WTC11 (cell line): ENCODE data around the gene ZFAND3. TPM values are rescaled to one million over a fixed set of nuclear protein-coding genes. Genes with fewer than 3 reads are reported as not detected.

Experiments
- ATAC-seq: fragments of 200-7000 bp; cut with Tn5 transposase; 2 replicates; pipeline ENCODE4 v1.10.0; 2021; ENCODE audit warnings: mild to moderate bottlenecking, moderate library complexity
- CTCF ChIA-PET: fragments of 300-600 bp; sonication (Branson Sonifier 250); formaldehyde crosslinking; loops from one replicate; lab custom pipeline; 2021; ENCODE audit warnings: antibody characterized with exemption; lab: Charles Lee
- POLR2A ChIA-PET: fragments of 350-600 bp; sonication (Branson Sonifier 250); formaldehyde crosslinking; loops from one replicate; lab custom pipeline; 2021; ENCODE audit warnings: antibody characterized with exemption; lab: Charles Lee
- DNase-seq: peaks from one replicate; pipeline ENCODE4 v3.0.0; 2021; ENCODE audit warnings: low spot score
- H3K27ac Mint-ChIP-seq: 2 replicates; pipeline ENCODE4 v1.8.0; 2021; ENCODE audit warnings: mixed read lengths
- H3K27me3 Mint-ChIP-seq: 2 replicates; pipeline ENCODE4 v1.8.0; 2021; ENCODE audit warnings: low read depth, mild to moderate bottlenecking, moderate library complexity, mixed read lengths
- H3K36me3 Mint-ChIP-seq: 2 replicates; pipeline ENCODE4 v1.8.0; 2021; ENCODE audit warnings: mixed read lengths
- H3K4me1 Mint-ChIP-seq: 2 replicates; pipeline ENCODE4 v1.8.0; 2022; ENCODE audit warnings: mixed read lengths
- H3K4me3 Mint-ChIP-seq: 2 replicates; pipeline ENCODE4 v1.8.0; 2021; ENCODE audit warnings: mild to moderate bottlenecking, moderate library complexity, mixed read lengths
- H3K9me3 Mint-ChIP-seq: 2 replicates; pipeline ENCODE4 v1.8.0; 2021; ENCODE audit warnings: mixed read lengths
- CBFB ChIP-seq: sonication (generic); formaldehyde crosslinking; IDR thresholded peaks from 2 replicates; pipeline ENCODE4 v1.8.1; 2022; ENCODE audit warnings: mild to moderate bottlenecking, low read depth, missing genetic modification reagents
- ESRRA ChIP-seq: sonication (generic); formaldehyde crosslinking; IDR thresholded peaks from 2 replicates; pipeline ENCODE4 v1.8.1; 2022; ENCODE audit warnings: mild to moderate bottlenecking, missing genetic modification reagents, borderline replicate concordance
- GTF2I ChIP-seq: fragments of 250-450 bp; sonication (Bioruptor Pico); conservative IDR thresholded peaks from 2 replicates; pipeline ENCODE4 v1.4.0; 2021; ENCODE audit warnings: mild to moderate bottlenecking
- KAT7 ChIP-seq: sonication (generic); formaldehyde crosslinking; IDR thresholded peaks from 2 replicates; pipeline ENCODE4 v1.8.1; 2023; ENCODE audit warnings: missing genetic modification reagents, mild to moderate bottlenecking, borderline replicate concordance
- NR3C1 ChIP-seq: sonication (generic); formaldehyde crosslinking; conservative IDR thresholded peaks from 2 replicates; pipeline ENCODE4 v1.8.1; 2023; ENCODE audit warnings: low read depth, mild to moderate bottlenecking, missing genetic modification reagents
- RORB ChIP-seq: fragments of 250-450 bp; sonication (Bioruptor Pico); IDR thresholded peaks from 2 replicates; pipeline ENCODE4 v1.9.0; 2021; ENCODE audit warnings: mild to moderate bottlenecking
- SOX15 ChIP-seq: fragments of 250-450 bp; sonication (Bioruptor Pico); IDR thresholded peaks from 2 replicates; pipeline ENCODE4 v1.9.0; 2021; ENCODE audit warnings: mild to moderate bottlenecking
- ZBTB43 ChIP-seq: sonication (generic); formaldehyde crosslinking; IDR thresholded peaks from 2 replicates; pipeline ENCODE4 v1.8.1; 2023; ENCODE audit warnings: mild to moderate bottlenecking, missing genetic modification reagents
- ZMAT4 ChIP-seq: fragments of 250-450 bp; sonication (Bioruptor Pico); IDR thresholded peaks from 2 replicates; pipeline ENCODE4 v1.9.0; 2021; ENCODE audit warnings: mild to moderate bottlenecking
- ZNF121 ChIP-seq: sonication (generic); formaldehyde crosslinking; IDR thresholded peaks from 2 replicates; pipeline ENCODE4 v1.8.0; 2023; ENCODE audit warnings: missing genetic modification reagents
- ZNF423 ChIP-seq: fragments of 250-450 bp; sonication (Bioruptor Pico); IDR thresholded peaks from 2 replicates; pipeline ENCODE4 v2.1.2; 2022; ENCODE audit warnings: mild to moderate bottlenecking, moderate library complexity
- ZNF512 ChIP-seq: sonication (generic); formaldehyde crosslinking; IDR thresholded peaks from 2 replicates; pipeline ENCODE4 v1.8.1; 2022; ENCODE audit warnings: missing genetic modification reagents, borderline replicate concordance
- ZNF532 ChIP-seq: fragments of 250-450 bp; sonication (Bioruptor Pico); IDR thresholded peaks from 2 replicates; pipeline ENCODE4 v1.9.0; 2021; ENCODE audit warnings: mild to moderate bottlenecking, borderline replicate concordance
- ZSCAN18 ChIP-seq: fragments of 250-450 bp; sonication (Bioruptor Pico); IDR thresholded peaks from 2 replicates; pipeline ENCODE4 v2.1.2; 2022; ENCODE audit warnings: mild to moderate bottlenecking, moderate library complexity
- total RNA-seq: library from RNA; stranded (reverse); gene quantifications from 3 replicates; pipeline ENCODE4 v1.2.3, GENCODE V29; 2021
- TF ChIP-seq, protein P1 (sequence below): fragments of 250-450 bp; sonication (Bioruptor Pico); conservative IDR thresholded peaks from 2 replicates; pipeline ENCODE4 v1.9.0; 2021; ENCODE audit warnings: mild to moderate bottlenecking
- TF ChIP-seq, protein P2 (sequence below): sonication (generic); formaldehyde crosslinking; IDR thresholded peaks from 2 replicates; pipeline ENCODE4 v1.8.0; 2022; ENCODE audit warnings: mild to moderate bottlenecking, missing genetic modification reagents
- TF ChIP-seq, protein P3 (sequence below): sonication (generic); formaldehyde crosslinking; conservative IDR thresholded peaks from 2 replicates; pipeline ENCODE4 v1.8.1; 2023; ENCODE audit warnings: mild to moderate bottlenecking, low read depth, missing genetic modification reagents, moderate library complexity
- TF ChIP-seq, protein P4 (sequence below): sonication (generic); formaldehyde crosslinking; IDR thresholded peaks from 2 replicates; pipeline ENCODE4 v1.8.0; 2023; ENCODE audit warnings: missing genetic modification reagents

Gene ZFAND3
- total RNA-seq, 1 experiment from 2014 or later, result 50.3 TPM

DNA sequence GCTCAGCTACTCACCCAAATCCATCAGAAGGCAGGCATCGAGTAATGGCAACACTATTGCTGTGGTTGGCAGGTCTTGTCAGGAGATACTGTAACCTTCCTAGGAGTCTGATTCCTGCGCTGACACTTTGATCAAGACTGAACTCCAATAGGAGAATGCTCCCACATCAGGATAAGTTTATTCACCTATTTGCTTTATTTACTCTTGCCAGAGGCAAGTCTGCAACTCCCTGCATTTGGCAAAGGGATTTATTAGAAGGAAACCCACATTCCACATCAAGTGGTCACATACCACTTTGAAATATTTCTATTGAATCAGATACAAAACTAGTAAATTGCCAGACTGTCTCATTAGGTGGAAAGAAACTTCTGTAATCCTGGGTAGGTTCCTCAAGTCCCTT, 43.5 kb downstream of the ZFAND3 start (continued):
- TF ChIP-seq ZNF532 (CRISPR knock-in tag) (no peak), ZBTB43 (CRISPR knock-in tag) (no peak), ZNF121 (CRISPR knock-in tag) (no peak), NR3C1 (CRISPR knock-in tag) (no peak), KAT7 (CRISPR knock-in tag) (no peak)
- TF ChIP-seq, protein P1, sequence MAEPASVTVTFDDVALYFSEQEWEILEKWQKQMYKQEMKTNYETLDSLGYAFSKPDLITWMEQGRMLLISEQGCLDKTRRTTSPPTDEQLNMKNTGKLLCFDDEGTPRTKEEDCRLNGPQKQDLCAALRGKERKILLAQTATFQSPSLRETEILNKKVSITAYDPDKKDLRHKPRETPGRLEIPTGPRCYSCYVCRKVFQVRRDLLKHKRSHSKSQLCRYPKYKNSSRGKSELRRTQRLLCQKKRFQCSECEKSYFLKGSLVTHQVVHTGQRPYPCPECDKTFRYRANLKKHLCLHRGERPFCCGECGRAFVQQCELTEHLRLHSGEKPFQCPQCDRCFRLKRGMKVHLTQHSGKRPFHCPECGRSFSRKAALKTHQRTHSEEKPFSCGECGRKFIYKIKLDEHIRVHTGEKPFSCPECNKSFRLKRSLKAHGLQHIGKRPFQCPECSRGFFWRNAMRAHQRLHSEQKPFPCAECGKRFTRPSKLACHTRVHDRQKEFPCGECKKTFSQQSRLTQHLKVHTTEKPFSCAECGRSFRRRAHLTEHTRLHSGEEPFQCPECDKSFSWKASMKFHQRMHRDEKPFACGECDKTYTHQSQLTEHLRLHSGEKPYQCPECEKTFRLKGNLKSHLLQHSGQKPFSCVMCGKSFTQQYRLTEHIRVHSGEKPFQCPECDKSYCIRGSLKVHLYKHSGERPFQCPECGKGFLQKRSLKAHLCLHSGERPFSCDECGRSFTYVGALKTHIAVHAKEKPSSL (CRISPR knock-in tag), result no peak

DNA sequence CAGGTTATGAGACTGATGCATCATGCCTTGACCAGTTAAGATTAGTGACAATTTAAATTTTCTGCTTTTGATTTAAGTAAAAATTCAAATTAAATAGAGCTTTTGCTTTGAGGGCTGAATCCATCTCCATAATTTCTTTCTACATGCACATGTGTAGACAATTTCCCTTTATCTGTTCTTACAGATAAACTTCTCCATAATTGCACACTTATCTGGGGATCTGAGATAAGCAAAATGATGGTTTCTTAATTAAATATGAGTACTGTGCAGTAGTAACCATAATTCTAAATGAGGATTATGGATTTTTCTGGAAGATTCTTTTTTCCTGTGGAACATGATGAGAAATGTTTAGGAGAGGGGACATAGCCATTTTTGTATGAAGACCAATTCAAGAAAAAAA, 44.7 kb downstream of the ZFAND3 start:
- peaks cover 32% of the 10 kb centered on the region for H3K4me1 Mint-ChIP-seq
- H3K27me3 Mint-ChIP-seq, result no peaks in the 10 kb centered on the region
- CTCF ChIA-PET, result no interaction called here
- H3K4me3 Mint-ChIP-seq, result no peak overlapping the region
- ATAC-seq, result no peak
- H3K9me3 Mint-ChIP-seq, result no peaks in the 10 kb centered on the region
- no peak for DNase-seq
- H3K36me3 Mint-ChIP-seq, result no peaks in the 10 kb centered on the region
- no peak overlapping the region for H3K27ac Mint-ChIP-seq
- POLR2A ChIA-PET, result no interaction called here
- TF ChIP-seq ZNF512 (CRISPR knock-in tag) (no peak), ZNF423 (no peak), ESRRA (CRISPR knock-in tag) (no peak), ZMAT4 (CRISPR knock-in tag) (no peak), SOX15 (CRISPR knock-in tag) (no peak), RORB (no peak), ZSCAN18 (CRISPR knock-in tag) (no peak), CBFB (CRISPR knock-in tag) (no peak), GTF2I (CRISPR knock-in tag) (no peak)
- TF ChIP-seq, protein P2, sequence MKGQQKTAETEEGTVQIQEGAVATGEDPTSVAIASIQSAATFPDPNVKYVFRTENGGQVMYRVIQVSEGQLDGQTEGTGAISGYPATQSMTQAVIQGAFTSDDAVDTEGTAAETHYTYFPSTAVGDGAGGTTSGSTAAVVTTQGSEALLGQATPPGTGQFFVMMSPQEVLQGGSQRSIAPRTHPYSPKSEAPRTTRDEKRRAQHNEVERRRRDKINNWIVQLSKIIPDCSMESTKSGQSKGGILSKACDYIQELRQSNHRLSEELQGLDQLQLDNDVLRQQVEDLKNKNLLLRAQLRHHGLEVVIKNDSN (CRISPR knock-in tag), result no peak
- TF ChIP-seq, protein P3, sequence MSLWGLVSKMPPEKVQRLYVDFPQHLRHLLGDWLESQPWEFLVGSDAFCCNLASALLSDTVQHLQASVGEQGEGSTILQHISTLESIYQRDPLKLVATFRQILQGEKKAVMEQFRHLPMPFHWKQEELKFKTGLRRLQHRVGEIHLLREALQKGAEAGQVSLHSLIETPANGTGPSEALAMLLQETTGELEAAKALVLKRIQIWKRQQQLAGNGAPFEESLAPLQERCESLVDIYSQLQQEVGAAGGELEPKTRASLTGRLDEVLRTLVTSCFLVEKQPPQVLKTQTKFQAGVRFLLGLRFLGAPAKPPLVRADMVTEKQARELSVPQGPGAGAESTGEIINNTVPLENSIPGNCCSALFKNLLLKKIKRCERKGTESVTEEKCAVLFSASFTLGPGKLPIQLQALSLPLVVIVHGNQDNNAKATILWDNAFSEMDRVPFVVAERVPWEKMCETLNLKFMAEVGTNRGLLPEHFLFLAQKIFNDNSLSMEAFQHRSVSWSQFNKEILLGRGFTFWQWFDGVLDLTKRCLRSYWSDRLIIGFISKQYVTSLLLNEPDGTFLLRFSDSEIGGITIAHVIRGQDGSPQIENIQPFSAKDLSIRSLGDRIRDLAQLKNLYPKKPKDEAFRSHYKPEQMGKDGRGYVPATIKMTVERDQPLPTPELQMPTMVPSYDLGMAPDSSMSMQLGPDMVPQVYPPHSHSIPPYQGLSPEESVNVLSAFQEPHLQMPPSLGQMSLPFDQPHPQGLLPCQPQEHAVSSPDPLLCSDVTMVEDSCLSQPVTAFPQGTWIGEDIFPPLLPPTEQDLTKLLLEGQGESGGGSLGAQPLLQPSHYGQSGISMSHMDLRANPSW (CRISPR knock-in tag), result no peak
- TF ChIP-seq, protein P4, sequence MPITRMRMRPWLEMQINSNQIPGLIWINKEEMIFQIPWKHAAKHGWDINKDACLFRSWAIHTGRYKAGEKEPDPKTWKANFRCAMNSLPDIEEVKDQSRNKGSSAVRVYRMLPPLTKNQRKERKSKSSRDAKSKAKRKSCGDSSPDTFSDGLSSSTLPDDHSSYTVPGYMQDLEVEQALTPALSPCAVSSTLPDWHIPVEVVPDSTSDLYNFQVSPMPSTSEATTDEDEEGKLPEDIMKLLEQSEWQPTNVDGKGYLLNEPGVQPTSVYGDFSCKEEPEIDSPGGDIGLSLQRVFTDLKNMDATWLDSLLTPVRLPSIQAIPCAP, result no peak
- TF ChIP-seq, protein P1 (CRISPR knock-in tag), result no peak
